ENCODE measurements around the gene BTBD16. TPM values are rescaled to one million over a fixed set of nuclear protein-coding genes. Genes with fewer than 3 reads are reported as not detected.

Gene BTBD16
- total and polyA plus RNA-seq, 10 of the 15 experiments (the other 5 are each of a cell fraction or from before 2014, with no cell fraction given), result 0.11 TPM; not detected in 9

DNA sequence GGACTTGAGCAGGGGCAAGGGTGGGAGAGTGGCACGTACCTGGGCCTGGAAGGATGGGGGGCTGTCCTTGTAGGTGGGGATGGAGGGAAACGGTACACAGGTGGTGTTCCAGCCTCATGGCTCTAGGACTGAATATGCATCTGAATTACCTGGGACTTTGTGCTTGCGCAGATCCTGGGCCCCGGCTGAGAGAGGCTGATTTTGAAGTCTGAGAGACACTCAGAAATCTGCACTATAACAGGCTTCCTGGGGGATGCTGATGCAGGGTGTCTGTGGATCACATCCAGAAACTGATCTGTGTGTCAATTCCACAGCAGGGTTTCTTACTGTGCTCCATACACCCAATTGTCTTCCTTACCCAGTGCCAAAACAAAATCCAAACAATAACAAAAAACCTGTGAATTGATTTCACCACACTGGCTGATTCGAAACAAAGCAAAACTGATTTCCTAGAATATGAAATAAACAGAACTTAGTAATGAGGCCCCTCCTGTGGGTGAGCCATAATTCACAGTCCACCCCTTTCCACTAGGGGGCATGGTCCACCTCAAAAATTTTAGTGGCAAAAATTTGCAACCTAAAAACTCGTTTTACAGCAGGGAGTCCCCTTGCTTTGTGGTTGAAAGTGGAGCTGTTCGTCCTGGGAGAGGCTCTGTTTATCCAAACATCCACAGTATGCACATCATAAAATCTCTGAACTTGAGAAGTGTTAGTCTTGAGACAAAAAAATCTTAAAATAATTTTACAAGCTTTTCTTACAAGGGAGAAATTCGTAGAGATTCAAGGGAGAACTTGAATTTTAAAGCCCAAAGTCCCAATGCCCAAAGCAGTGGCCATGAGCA lies 71.4 kb downstream of the BTBD16 start:
- intact Hi-C loops (cut with micrococcal nuclease; ENCODE audit: unreplicated experiment), result loop anchor here (1.0 kb wide), 2 partner anchors 93 to 223 kb away; no protein-coding TSS in a partner anchor
- POLR2A ChIA-PET, result no interaction called here
- H3K4me2 ChIP-seq (ENCODE audit: control insufficient read depth, insufficient read depth), result no peak overlapping the region
- WGBS (ENCODE audit: insufficient coverage, insufficient replicate concordance, low lambda C conversion rate, missing lambda C conversion rate), result 15% methylated on average over 8 of the region's 8 CpGs
- no peak overlapping the region for H3K27ac ChIP-seq (ENCODE audit: control insufficient read depth, insufficient read depth)
- H3K4me3 ChIP-seq, result no peak overlapping the region
- H2AFZ ChIP-seq (ENCODE audit: control insufficient read depth, low read depth, low read length), result no peak overlapping the region
- FAIRE-seq, result peak; percentile 59
- H3K27me3 ChIP-seq (replicated peaks in 1 of 2; ENCODE audit: control insufficient read depth in 2 of 2, insufficient read depth in 2 of 2, low read length in 1 of 2), result peaks cover 0 to 6% of the 10 kb centered on the region in 2 experiments; a peak in 2 of 4 replicates
- no peaks in the 10 kb centered on the region for H3K9me3 ChIP-seq (replicated peaks; ENCODE audit: control insufficient read depth, insufficient read depth, low read length)
- no peak for DNase-seq (ENCODE audit: low read depth, low spot score)
- BruUV-seq (replicated peaks), result no TSS peak
- RAD21 ChIA-PET (ENCODE audit: unreplicated experiment), result interaction anchor here (0.8 to 1.5 kb wide), 5 partner anchors 77 to 223 kb away, joined by 3 to 12 read pairs (median 4); no protein-coding TSS in a partner anchor
- H3K4me1 ChIP-seq (ENCODE audit: control insufficient read depth, insufficient read depth, low read length), result no peaks in the 10 kb centered on the region; the same call in 1 of the 2 replicates
- SMC1A ChIA-PET (ENCODE audit: uncharacterized antibody, unreplicated experiment), result interaction anchor here (0.7 to 4.0 kb wide), 9 partner anchors 14 to 364 kb away, joined by 3 to 43 read pairs (median 5); no protein-coding TSS in a partner anchor
- no peaks in the 10 kb centered on the region for H4K20me1 ChIP-seq (ENCODE audit: control insufficient read depth, insufficient read depth)
- no peaks in the 10 kb centered on the region for H3K79me2 ChIP-seq (ENCODE audit: control insufficient read depth, insufficient read depth, low read length)
- TF ChIP-seq RUNX3 (IDR thresholded peaks at IDR 0.05; ENCODE audit: low read length), result 0 out of 2 replicates have a peak, but pooled peaks have one; percentile 7
- no peak for TF ChIP-seq ZZZ3 (IDR thresholded peaks at IDR 0.05; ENCODE audit: control insufficient read depth, insufficient read length, low read depth)
- peak; percentile 61 for TF ChIP-seq SMC3 (IDR thresholded peaks at IDR 0.05; ENCODE audit: borderline replicate concordance, low read length)
- TF ChIP-seq, protein P1, sequence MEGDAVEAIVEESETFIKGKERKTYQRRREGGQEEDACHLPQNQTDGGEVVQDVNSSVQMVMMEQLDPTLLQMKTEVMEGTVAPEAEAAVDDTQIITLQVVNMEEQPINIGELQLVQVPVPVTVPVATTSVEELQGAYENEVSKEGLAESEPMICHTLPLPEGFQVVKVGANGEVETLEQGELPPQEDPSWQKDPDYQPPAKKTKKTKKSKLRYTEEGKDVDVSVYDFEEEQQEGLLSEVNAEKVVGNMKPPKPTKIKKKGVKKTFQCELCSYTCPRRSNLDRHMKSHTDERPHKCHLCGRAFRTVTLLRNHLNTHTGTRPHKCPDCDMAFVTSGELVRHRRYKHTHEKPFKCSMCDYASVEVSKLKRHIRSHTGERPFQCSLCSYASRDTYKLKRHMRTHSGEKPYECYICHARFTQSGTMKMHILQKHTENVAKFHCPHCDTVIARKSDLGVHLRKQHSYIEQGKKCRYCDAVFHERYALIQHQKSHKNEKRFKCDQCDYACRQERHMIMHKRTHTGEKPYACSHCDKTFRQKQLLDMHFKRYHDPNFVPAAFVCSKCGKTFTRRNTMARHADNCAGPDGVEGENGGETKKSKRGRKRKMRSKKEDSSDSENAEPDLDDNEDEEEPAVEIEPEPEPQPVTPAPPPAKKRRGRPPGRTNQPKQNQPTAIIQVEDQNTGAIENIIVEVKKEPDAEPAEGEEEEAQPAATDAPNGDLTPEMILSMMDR (IDR thresholded peaks at IDR 0.05 in 2 of 3, conservative IDR thresholded peaks at IDR 0.05 in 1 of 3; ENCODE audit: control insufficient read depth in 2 of 3, extremely low read depth in 1 of 3, insufficient read depth in 1 of 3, low read depth in 3 of 3, low read length in 3 of 3), result peak; percentile 58 to 63 (median 62)
- no peak for TF ChIP-seq FOXM1 (IDR thresholded peaks at IDR 0.05; ENCODE audit: low read depth, low read length)
- TF ChIP-seq RAD21 (IDR thresholded peaks at IDR 0.05; ENCODE audit: insufficient read depth, low read depth, low read length), result peak; percentile 70
- in situ Hi-C loops (cut with MboI), result no loop called here
- CTCF ChIA-PET, result interaction anchor here (0.7 to 4.4 kb wide), 8 partner anchors 18 to 223 kb away, joined by 3 to 91 read pairs (median 5); no protein-coding TSS in a partner anchor
- no peaks in the 10 kb centered on the region for H3K36me3 ChIP-seq (ENCODE audit: control insufficient read depth in 2 of 2, insufficient read depth in 2 of 2, low read length in 1 of 2)
- ATAC-seq, result peak; percentile 74
- H3K9ac ChIP-seq (ENCODE audit: control insufficient read depth, insufficient read depth, low read length), result no peak overlapping the region
